GM23338 (cell line): ENCODE measurements around the gene PLCH2. TPM values are rescaled to one million over a fixed set of nuclear protein-coding genes. Genes with fewer than 3 reads are reported as not detected.

Experiments
- ATAC-seq: fragments of 200-7000 bp; cut with Tn5 transposase; 3 replicates; pipeline ENCODE4 v1.9.1; 2020
- DNase-seq: peaks from one replicate; pipeline ENCODE4 v3.0.0-alpha.2; 2015; ENCODE audit warnings: low spot score
- H2AFZ ChIP-seq: fragments of 200-600 bp; sonication (generic); 2 replicates; pipeline ENCODE4 v1.8.0; 2016; ENCODE audit warnings: antibody characterized with exemption, mild to moderate bottlenecking, moderate library complexity
- H3F3A ChIP-seq: fragments of 200-600 bp; sonication (generic); replicated peaks from 2 replicates; pipeline ENCODE4 v1.8.0; 2017; ENCODE audit warnings: antibody characterized with exemption, mixed run types, low read depth
- H3K27ac ChIP-seq: fragments of 200-600 bp; sonication (generic); 2 replicates; pipeline ENCODE4 v1.6.1; 2016; ENCODE audit warnings: low read depth
- H3K27me3 ChIP-seq: fragments of 200-600 bp; sonication (generic); 2 replicates; pipeline ENCODE4 v1.8.0; 2016; ENCODE audit warnings: mild to moderate bottlenecking, mixed run types, moderate library complexity; ENCODE audit not compliant: insufficient read depth
- H3K36me3 ChIP-seq: fragments of 200-600 bp; sonication (generic); 2 replicates; pipeline ENCODE4 v1.8.0; 2016; ENCODE audit warnings: mild to moderate bottlenecking; ENCODE audit not compliant: insufficient read depth
- H3K4me1 ChIP-seq: fragments of 200-600 bp; sonication (generic); 2 replicates; pipeline ENCODE4 v1.8.0; 2016; ENCODE audit warnings: mild to moderate bottlenecking, moderate library complexity; ENCODE audit not compliant: insufficient read depth
- H3K4me2 ChIP-seq: fragments of 200-600 bp; sonication (generic); 2 replicates; pipeline ENCODE4 v1.7.1; 2017; ENCODE audit warnings: mixed run types
- H3K4me3 ChIP-seq: fragments of 200-600 bp; sonication (generic); 2 replicates; pipeline ENCODE4 v1.6.1; 2016; ENCODE audit warnings: mixed run types
- H3K79me2 ChIP-seq: fragments of 200-600 bp; sonication (generic); replicated peaks from 2 replicates; pipeline ENCODE4 v1.8.0; 2017; ENCODE audit warnings: mild to moderate bottlenecking; ENCODE audit not compliant: insufficient read depth
- H3K9me2 ChIP-seq: fragments of 200-600 bp; sonication (generic); 2 replicates; pipeline ENCODE4 v1.8.0; 2017; ENCODE audit not compliant: insufficient read depth
- H4K20me1 ChIP-seq: fragments of 200-600 bp; sonication (generic); replicated peaks from 2 replicates; pipeline ENCODE4 v1.8.0; 2017; ENCODE audit warnings: mild to moderate bottlenecking; ENCODE audit not compliant: insufficient read depth
- H3K27ac Mint-ChIP-seq: 2 replicates; pipeline ENCODE4 v1.8.0; 2020; ENCODE audit warnings: inconsistent platforms, mild to moderate bottlenecking, moderate library complexity, mixed read lengths
- H3K27me3 Mint-ChIP-seq: 3 replicates; pipeline ENCODE4 v1.8.0; 2022; ENCODE audit warnings: low read depth, mild to moderate bottlenecking, moderate library complexity, mixed read lengths, inconsistent platforms; ENCODE audit not compliant: insufficient read depth, poor library complexity
- H3K36me3 Mint-ChIP-seq: 3 replicates; pipeline ENCODE4 v1.8.0; 2021; ENCODE audit warnings: low read depth, mild to moderate bottlenecking, inconsistent platforms, moderate library complexity, mixed read lengths
- H3K4me1 Mint-ChIP-seq: 3 replicates; pipeline ENCODE4 v1.8.0; 2020; ENCODE audit warnings: mild to moderate bottlenecking, inconsistent platforms, mixed read lengths
- H3K4me3 Mint-ChIP-seq: 3 replicates; pipeline ENCODE4 v1.8.0; 2021; ENCODE audit warnings: moderate library complexity, mild to moderate bottlenecking, inconsistent platforms, mixed read lengths
- H3K9me3 Mint-ChIP-seq: 3 replicates; pipeline ENCODE4 v1.8.0; 2020; ENCODE audit warnings: moderate library complexity, mild to moderate bottlenecking, inconsistent platforms, mixed read lengths
- CREB1 ChIP-seq: fragments of 250-450 bp; sonication (Bioruptor Pico); IDR thresholded peaks from 2 replicates; pipeline ENCODE4 v1.5.0; 2020; ENCODE audit warnings: low read depth, mild to moderate bottlenecking, moderate library complexity
- CTCF ChIP-seq, 2 experiments: fragments of 200-600 bp in 1 of 2; sonication (generic) in 1 of 2; conservative IDR thresholded peaks; 2 replicates each; pipeline versions ENCODE4 v1.5.1 to v1.6.1; 2016 to 2017; ENCODE audit warnings: antibody characterized with exemption in 2 of 2, low read depth in 2 of 2, mild to moderate bottlenecking in 2 of 2, moderate library complexity in 1 of 2
- ETS1 ChIP-seq: IDR thresholded peaks from 2 replicates; pipeline ENCODE4 v1.6.1; 2016; ENCODE audit warnings: antibody characterized with exemption
- EZH2phosphoT487 ChIP-seq: fragments of 200-600 bp; sonication (generic); IDR thresholded peaks from one replicate; pipeline ENCODE4 v1.8.1; 2018; ENCODE audit warnings: antibody characterized with exemption; ENCODE audit not compliant: unreplicated experiment
- NANOG ChIP-seq: IDR thresholded peaks from 2 replicates; pipeline ENCODE4 v1.6.1; 2016; ENCODE audit warnings: antibody characterized with exemption, borderline replicate concordance
- REST ChIP-seq: IDR thresholded peaks from one replicate; pipeline ENCODE4 v1.6.1; 2018; ENCODE audit warnings: antibody characterized with exemption; ENCODE audit not compliant: unreplicated experiment
- STAT1 ChIP-seq: IDR thresholded peaks from one replicate; pipeline ENCODE4 v1.6.1; 2016; ENCODE audit warnings: antibody characterized with exemption; ENCODE audit not compliant: unreplicated experiment
- ZNF114 ChIP-seq: fragments of 250-450 bp; sonication (Bioruptor Pico); IDR thresholded peaks from 2 replicates; pipeline ENCODE4 v1.5.0; 2020; ENCODE audit warnings: mild to moderate bottlenecking, moderate library complexity
- ZNF331 ChIP-seq: fragments of 250-450 bp; sonication (Bioruptor Pico); IDR thresholded peaks from 2 replicates; pipeline ENCODE4 v1.5.0; 2020; ENCODE audit warnings: low read depth, mild to moderate bottlenecking, moderate library complexity
- polyA plus RNA-seq: library from polyadenylated mRNA; unstranded; fragments of >200 nt; fragmentation: Nextera tagmentation; extraction: Ambion mirVana; gene quantifications from 2 replicates; pipeline ENCODE4 v1.2.1, GENCODE V29; 2016
- total RNA-seq: library from RNA; depleted of rRNA; stranded (reverse); fragments of >200 nt; shearing (Covaris generic); gene quantifications from 2 replicates; pipeline ENCODE4 v1.2.3, GENCODE V29; 2014

The PLCH2 gene
- total and polyA plus RNA-seq, 2 experiments from 2014 or later = 0.31 TPM; not detected in 1

- no peak for TF ChIP-seq REST
- TF ChIP-seq ZNF331 (CRISPR knock-in tag) = no peak
- no peak for TF ChIP-seq CTCF (conservative IDR thresholded peaks at IDR 0.05; ENCODE audit: low read depth in 2 of 2)
- no peak for TF ChIP-seq EZH2phosphoT487
- TF ChIP-seq ZNF114 (CRISPR knock-in tag) = no peak
Measured at GRCh38 chr1:2516946-2517345, 40.9 kb downstream of the PLCH2 start (continued).

- Mint-ChIP-seq H3K4me1 (no peaks in the 10 kb centered on the region), H3K9me3 (no peaks in the 10 kb centered on the region), H3K36me3 (peaks cover 36% of the 10 kb centered on the region), H3K4me3 (no peak overlapping the region), H3K27ac (no peak overlapping the region), H3K27me3 (peaks cover 1% of the 10 kb centered on the region)
- H2AFZ ChIP-seq = no peak overlapping the region
- DNase-seq (no peak), ATAC-seq (no peak)
- no peaks in the 10 kb centered on the region for H3F3A ChIP-seq
- no peaks in the 10 kb centered on the region for H3K9me2 ChIP-seq
- peaks cover 10% of the 10 kb centered on the region for H4K20me1 ChIP-seq
- peaks cover 16% of the 10 kb centered on the region for H3K79me2 ChIP-seq
- H3K4me3 ChIP-seq = no peak overlapping the region
- no peak for TF ChIP-seq CTCF (conservative IDR thresholded peaks at IDR 0.05; ENCODE audit: low read depth in 2 of 2)
- TF ChIP-seq CREB1 = no peak
- no peak for TF ChIP-seq EZH2phosphoT487
- no peak for TF ChIP-seq STAT1
- no peak for TF ChIP-seq ZNF331 (CRISPR knock-in tag)
- TF ChIP-seq ZNF114 (CRISPR knock-in tag) = no peak
- no peak for TF ChIP-seq ETS1
- no peak for TF ChIP-seq NANOG
- no peak overlapping the region for H3K27ac ChIP-seq
- H3K36me3 ChIP-seq = peaks cover 5% of the 10 kb centered on the region; the same call in 1 of the 2 replicates
- no peaks in the 10 kb centered on the region for H3K27me3 ChIP-seq
- H3K4me2 ChIP-seq = no peak overlapping the region
- H3K4me1 ChIP-seq = no peaks in the 10 kb centered on the region
Measured at GRCh38 chr1:2517966-2518365, 41.9 kb downstream of the PLCH2 start.
